ENCODE measurements around the gene HCFC2.

HCFC2 gene

DNA sequence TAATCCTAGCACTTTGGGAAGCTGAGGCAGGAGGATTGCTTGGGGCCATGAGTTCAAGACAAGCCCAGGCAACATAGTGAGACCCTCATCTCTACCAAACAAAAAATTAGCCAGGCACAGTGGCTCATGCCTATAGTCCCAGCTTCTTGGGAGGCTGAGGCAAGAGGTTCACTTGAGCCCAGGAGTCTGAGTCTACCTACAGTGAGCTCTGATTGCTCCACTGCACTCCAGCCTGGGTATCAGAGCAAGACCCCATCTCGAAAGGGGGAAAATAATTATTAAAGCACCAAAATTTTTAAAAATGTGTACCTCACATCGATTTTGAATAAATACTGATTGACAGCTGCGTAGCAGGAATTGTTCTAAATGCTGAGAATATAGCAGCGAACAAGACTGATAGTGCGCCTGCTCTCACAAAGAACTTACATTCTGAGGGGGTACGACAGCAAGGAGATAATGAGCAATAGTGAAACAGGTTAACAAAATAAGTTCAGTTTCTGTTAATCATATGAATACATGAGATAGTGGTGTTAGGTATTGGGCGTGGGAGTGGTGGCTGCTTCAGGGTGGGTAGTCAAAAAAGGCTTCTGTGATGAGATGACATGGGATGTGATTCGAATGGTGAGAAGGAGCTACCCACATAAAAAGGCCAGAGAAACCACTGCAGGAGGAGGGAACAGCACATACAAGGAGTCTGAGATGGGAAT is 19.6 kb downstream of the HCFC2 start:
- TF ChIP-seq, protein P1, sequence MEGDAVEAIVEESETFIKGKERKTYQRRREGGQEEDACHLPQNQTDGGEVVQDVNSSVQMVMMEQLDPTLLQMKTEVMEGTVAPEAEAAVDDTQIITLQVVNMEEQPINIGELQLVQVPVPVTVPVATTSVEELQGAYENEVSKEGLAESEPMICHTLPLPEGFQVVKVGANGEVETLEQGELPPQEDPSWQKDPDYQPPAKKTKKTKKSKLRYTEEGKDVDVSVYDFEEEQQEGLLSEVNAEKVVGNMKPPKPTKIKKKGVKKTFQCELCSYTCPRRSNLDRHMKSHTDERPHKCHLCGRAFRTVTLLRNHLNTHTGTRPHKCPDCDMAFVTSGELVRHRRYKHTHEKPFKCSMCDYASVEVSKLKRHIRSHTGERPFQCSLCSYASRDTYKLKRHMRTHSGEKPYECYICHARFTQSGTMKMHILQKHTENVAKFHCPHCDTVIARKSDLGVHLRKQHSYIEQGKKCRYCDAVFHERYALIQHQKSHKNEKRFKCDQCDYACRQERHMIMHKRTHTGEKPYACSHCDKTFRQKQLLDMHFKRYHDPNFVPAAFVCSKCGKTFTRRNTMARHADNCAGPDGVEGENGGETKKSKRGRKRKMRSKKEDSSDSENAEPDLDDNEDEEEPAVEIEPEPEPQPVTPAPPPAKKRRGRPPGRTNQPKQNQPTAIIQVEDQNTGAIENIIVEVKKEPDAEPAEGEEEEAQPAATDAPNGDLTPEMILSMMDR (IDR thresholded peaks at IDR 0.05; ENCODE audit: insufficient read depth, missing control alignments), result no peak
- DNase-seq (ENCODE audit: insufficient read length, low spot score) (no peak), FAIRE-seq (no peak)

DNA sequence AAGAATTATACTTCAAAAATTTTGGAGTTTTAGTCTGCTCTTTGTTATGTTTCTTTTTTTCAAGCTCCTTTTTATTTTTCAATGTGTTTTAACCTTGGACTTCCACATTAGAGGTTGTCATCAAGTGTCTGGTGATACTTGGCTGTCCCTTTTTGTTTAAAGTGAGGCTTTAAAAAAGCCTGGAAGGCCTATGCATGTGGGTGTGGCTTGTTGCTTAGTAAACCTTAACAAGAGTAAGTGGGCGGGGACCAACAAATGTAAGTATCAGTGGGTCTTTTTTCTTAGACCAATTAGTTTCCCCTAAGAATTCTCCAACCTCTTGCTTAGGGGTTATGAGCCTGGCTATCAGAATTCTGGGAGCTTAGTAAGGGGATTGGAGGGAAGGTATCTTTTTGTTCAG is 26.4 kb downstream of the HCFC2 start:
- DNase-seq (ENCODE audit: insufficient read length, low spot score) (no peak), FAIRE-seq (no peak)
- TF ChIP-seq, protein P1 (IDR thresholded peaks at IDR 0.05; ENCODE audit: insufficient read depth, missing control alignments), result no peak

DNA sequence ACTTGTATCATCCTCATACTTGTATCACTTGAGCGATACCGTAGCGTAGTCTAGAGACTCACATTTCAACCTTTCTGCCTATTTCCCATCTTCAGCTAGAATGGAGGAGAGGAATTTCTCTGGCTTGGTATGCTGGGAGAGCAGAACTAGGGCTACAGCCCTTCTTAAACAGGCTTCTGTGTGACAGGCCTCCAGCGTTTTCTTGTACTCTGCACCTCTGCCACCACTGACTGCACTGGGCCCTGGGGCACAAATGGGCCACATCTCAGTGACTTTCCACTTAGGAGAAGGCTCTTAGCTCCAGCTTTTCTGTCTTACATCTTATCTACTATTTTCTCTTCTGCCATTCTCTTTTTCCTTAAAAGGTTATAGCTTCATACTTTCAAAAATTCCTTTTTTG is 26.8 kb downstream of the HCFC2 start:
- DNase-seq (ENCODE audit: insufficient read length, low spot score), result no peak
- no peak for FAIRE-seq
- TF ChIP-seq, protein P1 (IDR thresholded peaks at IDR 0.05; ENCODE audit: insufficient read depth, missing control alignments), result no peak

DNA sequence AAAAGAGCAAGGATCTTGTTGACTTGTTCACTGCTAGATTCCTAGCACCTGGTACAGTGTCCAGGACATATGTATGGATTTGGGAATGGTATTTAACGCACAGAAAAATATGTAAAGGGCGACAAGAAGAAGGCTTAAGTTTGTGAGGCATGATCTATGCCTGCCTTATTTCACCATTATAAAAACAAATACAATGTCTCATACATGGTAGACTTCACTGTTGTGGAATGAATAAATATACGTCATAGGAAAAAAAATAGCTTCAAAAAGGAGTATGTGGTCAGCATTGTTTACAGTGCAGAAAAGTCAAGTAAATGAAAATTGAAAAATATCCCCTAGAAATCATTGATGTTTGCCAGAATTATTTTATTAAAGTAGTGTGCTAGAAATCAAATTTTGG is 30.0 kb downstream of the HCFC2 start:
- DNase-seq (ENCODE audit: insufficient read length, low spot score) (no peak), FAIRE-seq (no peak)
- TF ChIP-seq, protein P1 (IDR thresholded peaks at IDR 0.05; ENCODE audit: insufficient read depth, missing control alignments), result no peak

DNA sequence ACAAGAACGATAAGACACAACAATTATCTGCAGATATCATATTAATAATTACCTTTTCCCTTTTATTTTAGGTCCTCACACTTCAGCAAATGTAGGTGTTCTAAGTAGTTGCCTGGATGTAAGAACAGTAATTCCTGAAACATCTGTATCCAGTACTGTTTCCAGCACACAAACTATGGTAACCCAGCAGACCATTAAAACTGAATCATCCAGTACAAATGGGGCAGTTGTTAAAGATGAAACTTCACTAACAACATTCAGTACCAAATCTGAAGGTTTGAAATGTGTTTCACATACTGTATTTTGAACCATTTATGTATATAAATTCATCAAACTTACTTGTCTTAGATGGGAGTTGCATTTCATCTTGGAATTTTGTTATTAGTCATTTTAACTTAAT is 31.0 kb downstream of the HCFC2 start:
- FAIRE-seq, result no peak
- DNase-seq (ENCODE audit: insufficient read length, low spot score), result no peak
- TF ChIP-seq, protein P1 (IDR thresholded peaks at IDR 0.05; ENCODE audit: insufficient read depth, missing control alignments), result no peak

DNA sequence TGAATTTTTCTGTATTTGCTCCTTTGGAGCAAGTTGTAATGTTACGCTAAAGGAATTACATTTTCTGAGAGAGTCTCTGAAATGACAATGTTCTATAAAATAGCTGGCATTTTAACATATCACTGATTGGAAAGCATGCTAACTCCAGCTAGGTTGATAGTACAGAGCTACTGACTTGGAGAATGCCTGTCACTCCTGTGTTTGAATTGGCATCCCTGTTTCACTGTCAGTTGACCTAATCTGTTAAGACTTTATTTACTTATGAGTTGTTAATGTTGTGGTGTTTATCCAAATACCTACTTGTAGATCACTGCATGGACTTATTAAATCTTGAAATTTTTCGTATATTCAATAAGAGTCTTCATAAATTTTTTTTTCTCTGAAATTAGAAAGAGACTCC is 33.6 kb downstream of the HCFC2 start:
- TF ChIP-seq, protein P1 (IDR thresholded peaks at IDR 0.05; ENCODE audit: insufficient read depth, missing control alignments), result no peak
- FAIRE-seq (no peak), DNase-seq (ENCODE audit: insufficient read length, low spot score) (no peak)

DNA sequence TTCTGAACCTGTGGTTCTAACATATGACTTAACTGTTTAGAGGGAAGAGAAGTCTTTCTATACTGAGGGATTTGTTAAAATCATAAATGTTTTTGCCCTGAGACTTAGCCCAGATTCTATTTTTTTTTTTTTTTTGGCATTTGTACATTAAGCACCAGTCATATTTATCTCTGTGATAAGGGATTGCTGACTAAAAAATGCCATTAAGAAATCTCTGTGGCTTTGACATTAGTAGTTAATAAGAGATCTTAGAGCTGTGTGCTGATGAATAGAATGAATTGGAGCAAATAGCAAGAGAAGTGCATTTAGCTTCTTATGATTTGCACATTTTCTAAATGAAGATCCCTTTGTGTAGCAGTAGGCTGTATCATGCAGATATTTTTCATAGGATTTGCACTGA is 41.1 kb downstream of the HCFC2 start:
- DNase-seq (ENCODE audit: insufficient read length, low spot score), result no peak
- FAIRE-seq, result peak; percentile 38
- TF ChIP-seq, protein P1 (IDR thresholded peaks at IDR 0.05; ENCODE audit: insufficient read depth, missing control alignments), result no peak

Measured in D721Med (cell line).